ENCODE measurements around the gene ADRA2B.
"Not testable (repeated sequence)": the region's sequence is repeated elsewhere in the genome, so short reads cannot be mapped to it uniquely, and the experiment has no call there.

DNA sequence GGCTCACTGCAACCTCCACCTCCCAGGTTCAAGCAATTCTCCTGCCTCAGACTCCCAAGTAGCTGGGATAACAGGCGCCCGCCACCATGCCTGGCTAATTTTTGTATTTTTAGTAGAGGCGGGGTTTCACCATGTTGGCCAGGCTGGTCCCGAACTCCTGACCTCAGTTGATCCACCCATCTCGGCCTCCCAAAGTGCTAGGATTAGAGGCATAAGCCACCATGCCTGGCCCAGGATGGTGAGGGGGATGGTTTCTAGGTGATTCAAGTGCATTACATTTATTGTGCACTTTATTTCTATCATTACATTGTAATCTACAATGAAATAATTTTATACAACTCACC lies 25.2 kb upstream of the ADRA2B start:
- TF ChIP-seq, protein P1, sequence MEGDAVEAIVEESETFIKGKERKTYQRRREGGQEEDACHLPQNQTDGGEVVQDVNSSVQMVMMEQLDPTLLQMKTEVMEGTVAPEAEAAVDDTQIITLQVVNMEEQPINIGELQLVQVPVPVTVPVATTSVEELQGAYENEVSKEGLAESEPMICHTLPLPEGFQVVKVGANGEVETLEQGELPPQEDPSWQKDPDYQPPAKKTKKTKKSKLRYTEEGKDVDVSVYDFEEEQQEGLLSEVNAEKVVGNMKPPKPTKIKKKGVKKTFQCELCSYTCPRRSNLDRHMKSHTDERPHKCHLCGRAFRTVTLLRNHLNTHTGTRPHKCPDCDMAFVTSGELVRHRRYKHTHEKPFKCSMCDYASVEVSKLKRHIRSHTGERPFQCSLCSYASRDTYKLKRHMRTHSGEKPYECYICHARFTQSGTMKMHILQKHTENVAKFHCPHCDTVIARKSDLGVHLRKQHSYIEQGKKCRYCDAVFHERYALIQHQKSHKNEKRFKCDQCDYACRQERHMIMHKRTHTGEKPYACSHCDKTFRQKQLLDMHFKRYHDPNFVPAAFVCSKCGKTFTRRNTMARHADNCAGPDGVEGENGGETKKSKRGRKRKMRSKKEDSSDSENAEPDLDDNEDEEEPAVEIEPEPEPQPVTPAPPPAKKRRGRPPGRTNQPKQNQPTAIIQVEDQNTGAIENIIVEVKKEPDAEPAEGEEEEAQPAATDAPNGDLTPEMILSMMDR (IDR thresholded peaks at IDR 0.05) = not testable (repeated sequence)
- TF ChIP-seq EP300 (IDR thresholded peaks at IDR 0.05) = not testable (repeated sequence)
